GDM1 (cell line): ENCODE measurements around the gene HPDL.
"Not testable (repeated sequence)": the region's sequence is repeated elsewhere in the genome, so short reads cannot be mapped to it uniquely, and the experiment has no call there.

Experiments
- DNase-seq: peaks from one replicate; lab custom pipeline; 2025; lab: John Stamatoyannopoulos, UW

HPDL gene

GRCh38 chr1:45351508-45351907 is 24.8 kb downstream of the HPDL start:
- DNase-seq: no peak

- no peak for DNase-seq
Measured at GRCh38 chr1:45353685-45354084, 27.0 kb downstream of the HPDL start.

GRCh38 chr1:45354838-45355237 is 28.1 kb downstream of the HPDL start:
- DNase-seq: no peak

GRCh38 chr1:45355683-45356082 is 29.0 kb downstream of the HPDL start:
- no peak for DNase-seq

GRCh38 chr1:45356186-45356585 is 29.5 kb downstream of the HPDL start:
- DNase-seq: no peak

GRCh38 chr1:45359882-45360513 is 33.3 kb downstream of the HPDL start:
- DNase-seq: peak; percentile 41

DNA sequence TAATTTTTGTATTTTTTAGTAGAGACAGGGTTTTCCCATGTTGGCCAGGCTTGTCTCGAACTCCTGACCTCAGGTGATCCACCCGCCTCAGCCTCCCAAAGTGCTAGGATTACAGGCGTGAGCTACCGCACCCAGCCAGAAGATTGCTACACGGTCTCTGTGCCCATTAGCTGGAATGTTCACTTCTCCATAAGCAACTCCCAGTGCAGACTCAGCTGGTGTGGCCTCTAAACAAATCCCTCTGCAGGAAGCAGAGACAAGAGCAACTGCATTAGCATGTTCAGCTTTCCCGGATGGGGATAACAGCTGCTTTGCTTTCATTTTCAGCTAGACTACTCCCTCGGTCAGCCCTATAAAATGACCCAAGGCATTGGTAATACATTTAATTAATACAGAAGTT is 34.3 kb downstream of the HPDL start:
- not testable (repeated sequence) for DNase-seq

DNA sequence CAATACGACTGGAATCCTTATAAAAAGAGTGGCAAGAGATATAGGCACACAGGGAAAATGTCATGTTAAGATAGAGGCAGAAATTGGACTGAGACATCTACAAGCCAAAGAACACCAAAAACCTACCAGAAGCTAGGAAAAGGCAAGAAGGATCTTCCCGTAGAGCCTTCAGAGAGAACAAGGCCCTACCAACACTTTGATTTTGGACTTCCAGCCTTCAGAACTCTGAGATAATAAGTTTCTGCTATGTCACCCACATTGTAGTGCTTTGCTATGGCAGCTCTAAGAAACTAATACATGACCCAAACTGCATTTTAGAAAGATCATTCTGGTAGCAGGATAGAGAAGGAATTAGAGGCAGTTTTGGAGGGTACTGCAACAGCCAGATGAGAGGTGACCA is 37.6 kb downstream of the HPDL start:
- DNase-seq: no peak

- no peak for DNase-seq
Measured at GRCh38 chr1:45365051-45365450, 38.4 kb downstream of the HPDL start.

DNA sequence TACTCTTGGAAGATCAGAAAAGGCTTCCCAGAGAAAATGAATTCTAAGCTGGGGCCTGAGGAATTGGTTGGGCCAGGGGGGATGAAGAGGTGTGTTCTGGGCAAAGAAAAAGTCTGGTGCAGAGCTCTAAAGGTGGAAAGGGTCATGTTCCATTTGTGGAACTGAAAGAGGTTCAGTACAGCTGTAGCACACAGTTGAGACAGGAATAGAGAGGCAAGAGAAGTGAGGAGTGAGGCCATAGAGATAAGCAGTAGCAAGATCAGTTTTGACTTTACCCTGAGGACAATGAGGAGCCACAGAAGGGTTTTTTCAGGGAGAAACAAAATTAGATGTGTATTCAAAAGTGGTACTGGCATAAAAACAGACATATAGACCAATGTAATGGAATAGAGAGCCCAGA is 43.9 kb downstream of the HPDL start:
- DNase-seq: no peak

DNA sequence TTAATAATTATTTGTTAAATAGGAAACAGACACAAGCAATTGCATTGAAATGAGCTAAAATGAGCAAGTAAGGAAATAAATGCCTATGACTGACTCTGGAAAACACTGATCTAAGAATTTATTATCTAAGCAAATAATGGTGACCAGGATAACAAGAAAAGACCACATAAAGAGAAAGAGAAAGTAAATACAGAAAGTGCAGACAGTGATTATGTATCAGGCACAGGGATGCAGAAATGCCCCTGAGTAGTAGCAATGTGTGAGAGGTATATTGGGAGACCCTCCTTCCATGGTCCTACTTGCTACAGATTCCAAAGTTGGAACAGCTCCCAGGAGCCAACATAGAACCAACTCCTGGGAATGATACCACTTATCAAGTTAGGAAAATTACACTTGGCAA is 46.9 kb downstream of the HPDL start:
- DNase-seq: no peak

DNA sequence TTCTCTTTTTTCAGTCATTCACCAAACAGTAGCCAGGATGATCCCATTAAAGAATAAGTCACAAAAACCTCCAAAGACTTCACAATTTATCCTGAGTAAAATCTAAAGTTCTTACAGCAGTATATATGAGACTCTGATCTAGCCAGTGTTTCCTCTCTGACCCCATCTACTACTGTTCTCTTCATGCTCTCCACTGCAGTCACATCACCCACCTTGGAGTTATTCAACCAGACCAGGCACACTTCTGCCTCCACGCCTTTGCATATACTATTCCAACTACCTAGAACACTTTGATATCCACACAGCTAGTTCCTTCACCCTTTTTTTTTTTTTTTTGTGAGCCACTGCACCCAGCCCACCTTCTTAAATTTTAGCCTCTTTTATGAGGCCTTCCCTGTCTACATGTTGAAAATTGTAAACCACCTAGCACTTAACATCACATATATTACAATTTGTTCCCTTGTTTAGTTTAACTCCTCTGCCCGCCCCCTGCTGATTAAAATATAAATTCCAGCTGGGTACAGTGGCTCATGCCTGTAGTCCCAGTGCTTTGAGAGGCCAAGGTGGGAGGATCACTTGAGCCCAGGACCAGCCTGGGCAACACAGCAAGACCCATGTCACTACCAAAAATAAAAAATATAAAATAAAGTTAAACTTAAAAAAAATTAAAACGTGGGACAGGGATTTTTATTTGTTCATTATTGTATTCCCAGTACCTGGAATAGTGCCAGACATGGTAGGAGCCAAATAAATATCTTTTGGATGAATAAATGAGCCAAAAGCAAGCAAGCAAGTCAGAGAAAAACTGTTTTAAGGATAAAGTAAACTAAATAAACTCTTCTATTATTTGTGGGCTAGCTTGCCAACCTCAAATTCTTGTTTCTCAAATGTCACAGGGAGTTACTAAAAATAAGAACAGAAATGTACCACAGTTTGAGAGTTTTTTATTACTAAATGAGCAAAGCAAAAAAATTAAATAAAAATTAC is 48.7 kb downstream of the HPDL start:
- no peak for DNase-seq

DNA sequence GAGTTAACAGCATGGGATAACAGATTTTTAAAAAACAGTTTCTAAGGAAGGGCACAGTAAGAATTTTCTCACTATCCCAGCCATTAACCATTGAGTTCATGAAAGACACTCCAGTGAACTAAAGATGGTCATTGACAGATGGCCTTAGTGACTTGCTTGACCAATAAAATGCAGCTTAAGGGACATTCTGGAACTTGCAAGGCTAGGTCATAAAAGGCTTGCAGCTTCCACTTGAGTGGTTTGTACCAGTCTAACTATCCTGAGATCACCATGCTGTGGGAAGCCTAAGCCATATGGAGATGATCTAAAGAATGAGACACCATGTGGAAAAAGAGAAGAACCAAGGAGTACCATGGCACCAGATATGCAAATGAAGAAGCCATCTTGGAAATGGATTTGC is 51.5 kb downstream of the HPDL start:
- no peak for DNase-seq
